Kidney epithelial cell (primary cell): ENCODE measurements around the gene UTP25. TPM values are rescaled to one million over a fixed set of nuclear protein-coding genes. Genes with fewer than 3 reads are reported as not detected.

Experiments
- DNase-seq: peaks from one replicate; pipeline ENCODE4 v3.0.0-alpha.2; 2010; ENCODE audit warnings: low read depth
- H3K27me3 ChIP-seq: 2 replicates; pipeline ENCODE4 v1.6.0; 2011; ENCODE audit warnings: low read length; ENCODE audit not compliant: control insufficient read depth, insufficient read depth
- H3K36me3 ChIP-seq: 2 replicates; pipeline ENCODE4 v1.5.1; 2011; ENCODE audit warnings: low read length; ENCODE audit not compliant: control insufficient read depth, insufficient read depth
- H3K4me3 ChIP-seq: 2 replicates; pipeline ENCODE4 v1.5.1; 2011; ENCODE audit warnings: low read depth, mild to moderate bottlenecking, control low read depth, low read length
- total RNA-seq: library from RNA; depleted of rRNA; stranded (reverse); fragments of >200 nt; gene quantifications from 2 replicates; pipeline ENCODE4 v1.2.3, GENCODE V29; 2015
- TF ChIP-seq, protein P1 (sequence below): IDR thresholded peaks from 2 replicates; pipeline ENCODE4 v1.5.1; 2011; ENCODE audit warnings: mild to moderate bottlenecking, moderate library complexity, low read length, control low read depth, inconsistent platforms; ENCODE audit not compliant: insufficient read depth, poor library complexity, severe bottlenecking

The UTP25 gene, protein sequence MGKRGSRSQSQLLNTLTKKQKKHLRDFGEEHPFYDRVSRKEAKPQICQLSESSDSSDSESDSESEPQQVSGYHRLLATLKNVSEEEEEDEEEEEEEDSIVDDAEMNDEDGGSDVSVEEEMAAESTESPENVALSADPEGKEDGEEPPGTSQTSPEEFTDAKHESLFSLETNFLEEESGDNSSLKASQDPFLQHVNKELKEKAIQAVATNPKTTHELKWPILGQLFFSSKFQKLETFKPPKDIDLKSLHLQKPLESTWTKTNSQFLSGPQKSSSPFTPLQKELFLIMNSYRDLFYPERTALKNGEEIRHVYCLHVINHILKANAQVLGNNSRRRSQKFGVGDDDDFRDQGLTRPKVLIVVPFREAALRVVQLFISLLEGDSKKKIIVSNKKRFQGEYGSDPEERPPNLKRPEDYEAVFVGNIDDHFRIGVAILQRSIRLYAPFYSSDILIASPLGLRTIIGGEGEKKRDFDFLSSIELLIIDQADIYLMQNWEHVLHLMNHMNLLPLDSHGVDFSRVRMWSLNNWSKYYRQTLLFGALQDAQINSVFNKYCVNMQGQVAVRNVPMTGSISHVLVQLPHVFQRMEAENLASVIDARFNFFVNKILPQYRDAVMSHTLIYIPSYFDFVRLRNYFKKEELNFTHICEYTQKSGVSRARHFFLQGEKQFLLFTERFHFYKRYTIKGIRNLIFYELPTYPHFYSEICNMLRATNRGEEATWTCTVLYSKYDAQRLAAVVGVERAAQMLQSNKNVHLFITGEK
- 14.6 and 15.7 TPM in 2 replicates for total RNA-seq

DNA sequence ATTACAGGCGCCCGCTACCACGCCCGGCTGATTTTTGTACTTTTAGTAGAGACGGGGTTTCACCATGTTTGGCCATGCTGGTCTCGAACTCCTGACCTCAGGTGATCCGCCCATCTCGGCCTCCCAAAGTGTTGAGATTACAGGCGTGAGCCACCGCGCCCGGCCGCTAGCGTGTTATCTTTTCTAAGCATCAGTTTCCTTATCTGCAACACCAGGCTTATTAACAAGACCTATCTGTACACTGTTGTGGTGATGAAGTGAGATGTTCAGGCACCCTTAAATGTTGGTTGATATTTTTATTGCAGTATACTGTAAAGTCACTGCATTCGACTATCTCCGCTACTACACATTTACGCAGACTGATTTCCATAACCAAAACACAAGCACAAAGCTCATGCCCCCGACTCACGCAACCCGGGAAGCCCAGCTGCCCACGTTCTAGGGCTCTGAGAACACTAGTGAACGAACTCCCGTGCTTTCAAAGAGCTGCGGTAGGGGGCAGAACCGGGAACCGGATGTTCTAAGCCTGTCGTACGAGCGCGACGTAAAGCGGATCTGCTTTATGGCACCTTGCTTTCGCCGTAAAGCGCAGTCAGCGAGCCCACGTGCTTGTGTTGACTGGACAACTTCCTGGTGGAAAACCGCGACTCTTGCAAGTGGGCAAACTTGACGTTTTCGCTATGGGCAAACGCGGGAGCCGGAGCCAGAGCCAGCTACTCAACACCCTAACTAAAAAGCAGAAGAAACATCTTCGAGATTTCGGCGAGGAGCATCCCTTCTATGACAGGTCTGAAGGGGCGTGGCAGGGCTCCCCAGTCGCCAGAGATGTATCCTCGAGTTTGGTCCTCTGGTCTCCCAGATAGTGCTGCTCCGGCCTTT is at the start of gene UTP25:
UTP25 (plus strand) TSS at position 589 of the 879 bp plus-strand sequence; CDS start at position 681, 92 bp downstream.
- Histone ChIP-seq H3K4me3 (peak within 1 kb of the TSS; percentile 68), H3K36me3 (no peaks in the 10 kb centered on the region), H3K27me3 (no peaks in the 10 kb centered on the region)
- TF ChIP-seq, protein P1, sequence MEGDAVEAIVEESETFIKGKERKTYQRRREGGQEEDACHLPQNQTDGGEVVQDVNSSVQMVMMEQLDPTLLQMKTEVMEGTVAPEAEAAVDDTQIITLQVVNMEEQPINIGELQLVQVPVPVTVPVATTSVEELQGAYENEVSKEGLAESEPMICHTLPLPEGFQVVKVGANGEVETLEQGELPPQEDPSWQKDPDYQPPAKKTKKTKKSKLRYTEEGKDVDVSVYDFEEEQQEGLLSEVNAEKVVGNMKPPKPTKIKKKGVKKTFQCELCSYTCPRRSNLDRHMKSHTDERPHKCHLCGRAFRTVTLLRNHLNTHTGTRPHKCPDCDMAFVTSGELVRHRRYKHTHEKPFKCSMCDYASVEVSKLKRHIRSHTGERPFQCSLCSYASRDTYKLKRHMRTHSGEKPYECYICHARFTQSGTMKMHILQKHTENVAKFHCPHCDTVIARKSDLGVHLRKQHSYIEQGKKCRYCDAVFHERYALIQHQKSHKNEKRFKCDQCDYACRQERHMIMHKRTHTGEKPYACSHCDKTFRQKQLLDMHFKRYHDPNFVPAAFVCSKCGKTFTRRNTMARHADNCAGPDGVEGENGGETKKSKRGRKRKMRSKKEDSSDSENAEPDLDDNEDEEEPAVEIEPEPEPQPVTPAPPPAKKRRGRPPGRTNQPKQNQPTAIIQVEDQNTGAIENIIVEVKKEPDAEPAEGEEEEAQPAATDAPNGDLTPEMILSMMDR: peak; percentile 74
- peak; percentile 79 for DNase-seq

DNA sequence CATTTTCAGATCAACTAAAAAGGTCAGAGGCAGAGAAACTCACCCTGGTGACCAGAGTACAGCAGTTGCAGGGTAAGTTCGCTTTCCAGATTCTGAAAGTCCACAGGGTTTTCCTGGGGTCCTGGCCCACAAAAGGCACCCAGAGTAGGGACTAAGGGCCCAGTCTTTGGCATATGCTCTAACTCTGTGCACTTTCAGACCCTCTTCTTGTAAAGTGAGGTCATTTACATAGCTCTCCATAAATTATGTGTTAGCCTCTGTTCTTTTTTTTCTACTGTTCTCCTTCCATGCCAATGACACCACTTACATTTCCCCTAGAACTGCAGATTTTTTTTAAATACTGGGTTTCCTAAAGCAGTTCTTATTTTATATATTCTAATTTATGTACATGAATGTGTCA is 49.7 kb upstream of the UTP25 start:
- no peaks in the 10 kb centered on the region for H3K36me3 ChIP-seq
- H3K4me3 ChIP-seq: no peak overlapping the region
- DNase-seq: no peak
- TF ChIP-seq, protein P1: no peak
- H3K27me3 ChIP-seq: no peaks in the 10 kb centered on the region

DNA sequence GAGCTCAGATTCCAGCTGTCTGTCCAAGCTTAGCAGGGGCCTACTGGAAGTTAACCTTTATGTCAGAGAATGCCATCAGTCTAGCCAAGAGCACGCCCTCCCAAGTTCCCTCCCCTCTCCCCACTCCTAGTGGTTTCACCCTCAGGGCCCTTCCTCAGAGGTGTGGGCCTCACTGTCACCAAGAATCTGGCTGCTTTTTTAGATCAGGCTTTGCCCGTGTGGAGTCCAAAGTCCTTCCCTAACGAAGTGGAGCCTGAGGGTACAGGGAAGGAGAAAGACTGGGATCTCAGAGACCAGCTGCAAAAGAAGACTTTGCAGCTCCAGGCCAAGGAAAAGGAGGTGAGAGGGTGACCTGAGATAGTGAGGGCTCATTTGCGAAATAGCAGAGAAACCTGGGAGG is 47.5 kb upstream of the UTP25 start:
- Histone ChIP-seq H3K4me3 (no peak overlapping the region), H3K27me3 (no peaks in the 10 kb centered on the region), H3K36me3 (no peaks in the 10 kb centered on the region)
- no peak for DNase-seq
- TF ChIP-seq, protein P1: no peak

DNA sequence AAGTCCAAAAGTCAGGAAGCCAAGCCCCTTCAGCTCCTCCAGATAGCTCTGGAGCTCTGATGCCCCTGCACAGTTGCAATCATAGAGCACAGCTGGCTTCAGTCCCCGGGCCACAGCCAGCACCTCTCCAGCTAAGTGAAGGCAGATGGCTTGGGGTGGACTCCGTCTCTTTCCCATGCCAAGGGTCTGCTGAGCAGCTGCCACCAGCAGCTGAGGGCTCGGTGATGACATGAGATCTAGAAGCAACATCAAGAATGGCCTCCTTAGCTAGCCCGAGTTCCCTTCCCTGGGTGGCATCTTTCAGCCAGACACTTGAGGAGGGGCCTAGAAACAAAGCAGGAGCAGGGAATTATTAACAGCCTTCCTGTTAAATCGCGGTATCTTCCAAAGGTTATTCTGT is 44.4 kb upstream of the UTP25 start:
- H3K36me3 ChIP-seq: no peaks in the 10 kb centered on the region
- no peak for DNase-seq
- TF ChIP-seq, protein P1: no peak
- H3K27me3 ChIP-seq: no peaks in the 10 kb centered on the region
- H3K4me3 ChIP-seq: peak overlapping the region; percentile 61

DNA sequence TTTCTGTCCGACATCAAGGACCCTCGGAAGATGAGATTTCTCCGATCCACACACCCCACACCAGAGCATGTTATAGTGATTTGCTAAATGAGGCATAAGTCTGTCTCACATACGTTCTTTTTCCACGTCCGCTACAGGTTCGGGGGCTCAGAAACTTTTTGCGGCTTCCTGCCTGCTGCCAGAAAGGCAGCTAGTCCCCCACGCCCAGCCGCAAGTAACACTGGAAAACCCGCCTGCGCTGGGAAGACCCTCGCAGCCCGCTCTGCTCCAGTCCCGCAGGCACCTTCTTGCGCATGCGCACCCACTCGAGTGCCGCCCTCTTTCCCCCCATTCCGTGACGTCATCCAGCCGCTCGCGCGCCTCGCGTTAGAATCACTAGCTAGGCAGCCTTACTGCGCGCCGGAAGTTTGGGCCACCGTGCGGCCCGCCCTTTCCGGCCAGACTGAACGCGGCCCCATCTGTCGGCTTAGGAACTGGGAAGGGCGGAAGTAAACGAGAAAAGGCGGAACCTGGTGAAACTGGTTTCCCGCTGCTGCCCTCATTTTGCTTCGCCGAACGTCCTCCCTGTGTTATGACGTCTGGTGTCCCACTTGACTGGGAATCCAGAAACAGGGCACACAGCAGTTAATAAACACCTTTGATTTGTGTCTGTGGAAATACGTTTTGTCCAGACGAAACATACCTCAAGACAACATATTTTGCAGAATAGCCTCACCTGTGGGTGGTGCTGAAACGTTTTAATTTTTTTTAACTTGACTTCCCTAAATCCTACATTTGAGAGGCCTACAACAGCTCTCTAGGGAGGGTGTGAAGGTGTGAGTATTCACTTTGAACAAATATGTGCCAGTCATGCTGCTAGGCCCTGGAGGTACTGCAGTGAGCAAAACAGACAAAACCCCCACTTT is 43.3 kb upstream of the UTP25 start, which contains the start of gene C1orf74:
C1orf74 (minus strand) TSS at position 295 of the 905 bp plus-strand sequence. CDS start 925 bp downstream, outside the sequence.
- TF ChIP-seq, protein P1: no peak
- Histone ChIP-seq H3K4me3 (peak within 1 kb of the TSS; percentile 61), H3K36me3 (no peaks in the 10 kb centered on the region), H3K27me3 (no peaks in the 10 kb centered on the region)
- DNase-seq: peak; percentile 84
